NOMO-1 (cell line): ENCODE data around the gene GLIPR1.
A peak's percentile ranks its signal among the peaks of the same experiment; 100 is the strongest.
"Not testable (repeated sequence)": the region's sequence is repeated elsewhere in the genome, so short reads cannot be mapped to it uniquely, and the experiment has no call there.

Experiments used
- DNase-seq, 2 experiments: peaks; one replicate each; lab custom pipeline; 2025; ENCODE audit not compliant: unreplicated experiment in 2 of 2; lab: John Stamatoyannopoulos, UW

The GLIPR1 gene

GRCh38 chr12:75480469-75480949, at the start of gene GLIPR1:
Gene GLIPR1, plus strand, starts transcription at chr12:75480755. Its CDS starts 126 bp downstream, at chr12:75480881.
- peak; percentile 81 to 97 for DNase-seq

GRCh38 chr12:75432924-75433323, 47.6 kb upstream of the GLIPR1 start:
- DNase-seq = no peak

GRCh38 chr12:75437564-75437963, 43.0 kb upstream of the GLIPR1 start:
- DNase-seq = peak; percentile 23 to 56

GRCh38 chr12:75438059-75438754, 42.3 kb upstream of the GLIPR1 start:
- DNase-seq = no peak

GRCh38 chr12:75439048-75439447, 41.5 kb upstream of the GLIPR1 start:
- no peak for DNase-seq

- no peak for DNase-seq
Measured at GRCh38 chr12:75439930-75440329, 40.6 kb upstream of the GLIPR1 start.

- DNase-seq = not testable (repeated sequence)
Measured at GRCh38 chr12:75441687-75442449, 38.7 kb upstream of the GLIPR1 start.

- DNase-seq = not testable (repeated sequence)
Measured at GRCh38 chr12:75442454-75442853, 38.1 kb upstream of the GLIPR1 start.

GRCh38 chr12:75443709-75444108, 36.8 kb upstream of the GLIPR1 start:
- DNase-seq = no peak

GRCh38 chr12:75444429-75445136, 36.0 kb upstream of the GLIPR1 start:
- DNase-seq = no peak

GRCh38 chr12:75445137-75445507, 35.4 kb upstream of the GLIPR1 start:
- peak in 1 of 2 experiments; percentile 4 for DNase-seq

- no peak for DNase-seq
Measured at GRCh38 chr12:75446857-75447256, 33.7 kb upstream of the GLIPR1 start.

GRCh38 chr12:75447691-75448393, 32.7 kb upstream of the GLIPR1 start:
- no peak for DNase-seq

- DNase-seq = no peak
Measured at GRCh38 chr12:75452675-75453330, 27.8 kb upstream of the GLIPR1 start.

GRCh38 chr12:75455839-75456238, 24.7 kb upstream of the GLIPR1 start:
- no peak for DNase-seq

- DNase-seq = peak in 1 of 2 experiments; percentile 5
Measured at GRCh38 chr12:75457191-75457590, 23.4 kb upstream of the GLIPR1 start.

- DNase-seq = not testable (repeated sequence)
Measured at GRCh38 chr12:75457866-75458265, 22.7 kb upstream of the GLIPR1 start.

GRCh38 chr12:75459755-75460154, 20.8 kb upstream of the GLIPR1 start:
- no peak for DNase-seq

- no peak for DNase-seq
Measured at GRCh38 chr12:75460204-75460603, 20.4 kb upstream of the GLIPR1 start.
